ENCODE data around the gene STYXL1.

GRCh38 chr7:75989500-75990388 lies 58.1 kb downstream of the STYXL1 start:
- TF ChIP-seq EP300 (IDR thresholded peaks at IDR 0.05; ENCODE audit: borderline replicate concordance) (no peak), RAD21 (IDR thresholded peaks at IDR 0.05; ENCODE audit: low read depth) (no peak)
